ENCODE results near the gene MYO9A.

The MYO9A gene

DNA sequence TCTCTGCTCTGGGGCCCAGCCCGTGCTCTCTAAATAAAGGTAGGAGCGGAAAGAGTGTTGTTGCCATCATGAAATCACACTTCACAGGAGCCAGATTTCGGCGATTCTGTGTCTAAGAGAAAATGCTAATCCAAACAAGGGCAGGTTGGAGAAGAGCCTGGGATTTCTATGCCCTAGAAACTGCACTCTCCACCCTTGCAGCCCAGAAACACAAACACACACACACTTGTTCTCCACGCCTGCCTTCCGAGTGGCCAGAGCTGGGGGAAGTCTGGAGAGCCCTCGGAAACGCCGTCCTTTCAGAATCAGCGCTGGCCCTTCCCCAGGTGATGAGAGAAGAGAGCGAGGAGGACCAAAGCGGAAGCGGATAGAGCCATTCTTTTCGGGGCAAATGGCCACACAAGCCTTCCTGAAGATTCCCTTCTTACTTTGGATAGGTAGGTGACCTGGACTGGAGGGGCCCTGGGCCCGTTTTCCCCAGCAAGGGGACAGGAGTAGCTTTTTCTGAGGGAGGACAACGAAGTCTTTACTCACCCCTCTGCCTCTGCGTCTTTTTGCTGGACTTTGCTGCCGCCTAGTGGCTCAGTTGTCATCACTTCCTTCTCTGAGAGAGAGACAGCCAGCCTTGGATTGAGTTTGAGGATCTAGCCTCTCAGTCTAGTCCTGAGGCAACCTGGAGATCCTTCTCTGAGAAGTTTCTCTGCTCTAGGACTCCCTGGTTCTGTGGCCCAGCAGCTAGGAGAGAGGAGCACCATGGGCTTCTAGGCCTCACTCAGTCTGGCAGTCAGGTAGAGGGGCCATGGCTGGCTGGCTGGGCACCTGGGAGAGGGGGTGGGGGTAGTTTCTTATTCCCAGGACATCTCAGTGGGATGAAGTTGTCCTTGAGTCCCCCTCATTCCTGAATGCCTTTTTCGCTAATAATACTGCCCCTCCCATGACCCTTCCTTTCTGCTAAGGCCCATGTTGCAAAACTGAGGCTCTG is 38.0 kb upstream of the MYO9A start (continued):
- no peak for TF ChIP-seq ZNF837 (tag by site-specific recombination; IDR thresholded peaks at IDR 0.05)
- TF ChIP-seq, protein P1, sequence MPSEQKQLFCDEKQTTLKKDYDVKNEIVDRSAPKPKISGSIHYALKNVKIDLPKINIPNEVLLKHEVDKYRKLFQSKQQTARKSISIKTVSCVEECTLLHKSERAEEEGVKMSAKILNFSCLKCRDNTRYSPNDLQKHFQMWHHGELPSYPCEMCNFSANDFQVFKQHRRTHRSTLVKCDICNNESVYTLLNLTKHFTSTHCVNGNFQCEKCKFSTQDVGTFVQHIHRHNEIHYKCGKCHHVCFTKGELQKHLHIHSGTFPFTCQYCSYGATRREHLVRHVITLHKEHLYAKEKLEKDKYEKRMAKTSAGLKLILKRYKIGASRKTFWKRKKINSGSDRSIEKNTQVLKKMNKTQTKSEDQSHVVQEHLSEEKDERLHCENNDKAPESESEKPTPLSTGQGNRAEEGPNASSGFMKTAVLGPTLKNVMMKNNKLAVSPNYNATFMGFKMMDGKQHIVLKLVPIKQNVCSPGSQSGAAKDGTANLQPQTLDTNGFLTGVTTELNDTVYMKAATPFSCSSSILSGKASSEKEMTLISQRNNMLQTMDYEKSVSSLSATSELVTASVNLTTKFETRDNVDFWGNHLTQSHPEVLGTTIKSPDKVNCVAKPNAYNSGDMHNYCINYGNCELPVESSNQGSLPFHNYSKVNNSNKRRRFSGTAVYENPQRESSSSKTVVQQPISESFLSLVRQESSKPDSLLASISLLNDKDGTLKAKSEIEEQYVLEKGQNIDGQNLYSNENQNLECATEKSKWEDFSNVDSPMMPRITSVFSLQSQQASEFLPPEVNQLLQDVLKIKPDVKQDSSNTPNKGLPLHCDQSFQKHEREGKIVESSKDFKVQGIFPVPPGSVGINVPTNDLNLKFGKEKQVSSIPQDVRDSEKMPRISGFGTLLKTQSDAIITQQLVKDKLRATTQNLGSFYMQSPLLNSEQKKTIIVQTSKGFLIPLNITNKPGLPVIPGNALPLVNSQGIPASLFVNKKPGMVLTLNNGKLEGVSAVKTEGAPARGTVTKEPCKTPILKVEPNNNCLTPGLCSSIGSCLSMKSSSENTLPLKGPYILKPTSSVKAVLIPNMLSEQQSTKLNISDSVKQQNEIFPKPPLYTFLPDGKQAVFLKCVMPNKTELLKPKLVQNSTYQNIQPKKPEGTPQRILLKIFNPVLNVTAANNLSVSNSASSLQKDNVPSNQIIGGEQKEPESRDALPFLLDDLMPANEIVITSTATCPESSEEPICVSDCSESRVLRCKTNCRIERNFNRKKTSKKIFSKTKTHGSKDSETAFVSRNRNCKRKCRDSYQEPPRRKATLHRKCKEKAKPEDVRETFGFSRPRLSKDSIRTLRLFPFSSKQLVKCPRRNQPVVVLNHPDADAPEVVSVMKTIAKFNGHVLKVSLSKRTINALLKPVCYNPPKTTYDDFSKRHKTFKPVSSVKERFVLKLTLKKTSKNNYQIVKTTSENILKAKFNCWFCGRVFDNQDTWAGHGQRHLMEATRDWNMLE (tag by site-specific recombination; conservative IDR thresholded peaks at IDR 0.05; ENCODE audit: low read depth), result 0 out of 2 replicates have a peak, but pooled peaks have one; percentile 27
- peak; percentile 39; the same call in 1 of the 2 replicates for TF ChIP-seq ZNF391 (tag by site-specific recombination; IDR thresholded peaks at IDR 0.05; ENCODE audit: borderline replicate concordance, low read depth)
- no peak for TF ChIP-seq ZBTB8A (tag by site-specific recombination; IDR thresholded peaks at IDR 0.05)
- TF ChIP-seq ZBTB17 (tag by site-specific recombination; IDR thresholded peaks at IDR 0.05), result peak; percentile 70
- TF ChIP-seq ZNF239 (tag by site-specific recombination; IDR thresholded peaks at IDR 0.05), result no peak
- peak; percentile 90 for TF ChIP-seq ZNF2 (tag by site-specific recombination; IDR thresholded peaks at IDR 0.05)
- TF ChIP-seq GFI1B (tag by site-specific recombination; IDR thresholded peaks at IDR 0.05), result no peak
- TF ChIP-seq INSM2 (tag by site-specific recombination; IDR thresholded peaks at IDR 0.05), result 0 out of 2 replicates have a peak, but pooled peaks have one; percentile 1
- TF ChIP-seq ZFP69B (tag by site-specific recombination; IDR thresholded peaks at IDR 0.05), result peak; percentile 29; the same call in 1 of the 2 replicates
- TF ChIP-seq ZNF366 (tag by site-specific recombination; conservative IDR thresholded peaks at IDR 0.05), result peak; percentile 61
- TF ChIP-seq, protein P2, sequence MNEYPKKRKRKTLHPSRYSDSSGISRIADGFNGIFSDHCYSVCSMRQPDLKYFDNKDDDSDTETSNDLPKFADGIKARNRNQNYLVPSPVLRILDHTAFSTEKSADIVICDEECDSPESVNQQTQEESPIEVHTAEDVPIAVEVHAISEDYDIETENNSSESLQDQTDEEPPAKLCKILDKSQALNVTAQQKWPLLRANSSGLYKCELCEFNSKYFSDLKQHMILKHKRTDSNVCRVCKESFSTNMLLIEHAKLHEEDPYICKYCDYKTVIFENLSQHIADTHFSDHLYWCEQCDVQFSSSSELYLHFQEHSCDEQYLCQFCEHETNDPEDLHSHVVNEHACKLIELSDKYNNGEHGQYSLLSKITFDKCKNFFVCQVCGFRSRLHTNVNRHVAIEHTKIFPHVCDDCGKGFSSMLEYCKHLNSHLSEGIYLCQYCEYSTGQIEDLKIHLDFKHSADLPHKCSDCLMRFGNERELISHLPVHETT (tag by site-specific recombination; IDR thresholded peaks at IDR 0.05), result peak; percentile 58; the same call in 1 of the 2 replicates
- TF ChIP-seq, protein P3, sequence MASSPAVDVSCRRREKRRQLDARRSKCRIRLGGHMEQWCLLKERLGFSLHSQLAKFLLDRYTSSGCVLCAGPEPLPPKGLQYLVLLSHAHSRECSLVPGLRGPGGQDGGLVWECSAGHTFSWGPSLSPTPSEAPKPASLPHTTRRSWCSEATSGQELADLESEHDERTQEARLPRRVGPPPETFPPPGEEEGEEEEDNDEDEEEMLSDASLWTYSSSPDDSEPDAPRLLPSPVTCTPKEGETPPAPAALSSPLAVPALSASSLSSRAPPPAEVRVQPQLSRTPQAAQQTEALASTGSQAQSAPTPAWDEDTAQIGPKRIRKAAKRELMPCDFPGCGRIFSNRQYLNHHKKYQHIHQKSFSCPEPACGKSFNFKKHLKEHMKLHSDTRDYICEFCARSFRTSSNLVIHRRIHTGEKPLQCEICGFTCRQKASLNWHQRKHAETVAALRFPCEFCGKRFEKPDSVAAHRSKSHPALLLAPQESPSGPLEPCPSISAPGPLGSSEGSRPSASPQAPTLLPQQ (tag by site-specific recombination; IDR thresholded peaks at IDR 0.05), result peak; percentile 58; the same call in 1 of the 2 replicates
- TF ChIP-seq KLF16 (tag by site-specific recombination; IDR thresholded peaks at IDR 0.05), result peak; percentile 35; the same call in 1 of the 2 replicates
- peak; percentile 67; the same call in 1 of the 2 replicates for TF ChIP-seq ZNF501 (tag by site-specific recombination; IDR thresholded peaks at IDR 0.05)
- TF ChIP-seq ZNF341 (tag by site-specific recombination; IDR thresholded peaks at IDR 0.05; ENCODE audit: low read depth), result peak; percentile 90
- no peak for TF ChIP-seq ZBTB26 (tag by site-specific recombination; optimal IDR thresholded peaks at IDR 0.05)
- peak; percentile 45 for TF ChIP-seq KLF8 (tag by site-specific recombination; IDR thresholded peaks at IDR 0.05)
- TF ChIP-seq ZNF561 (tag by site-specific recombination; IDR thresholded peaks at IDR 0.05; ENCODE audit: borderline replicate concordance), result peak; percentile 37; the same call in 1 of the 2 replicates
- TF ChIP-seq, protein P4, sequence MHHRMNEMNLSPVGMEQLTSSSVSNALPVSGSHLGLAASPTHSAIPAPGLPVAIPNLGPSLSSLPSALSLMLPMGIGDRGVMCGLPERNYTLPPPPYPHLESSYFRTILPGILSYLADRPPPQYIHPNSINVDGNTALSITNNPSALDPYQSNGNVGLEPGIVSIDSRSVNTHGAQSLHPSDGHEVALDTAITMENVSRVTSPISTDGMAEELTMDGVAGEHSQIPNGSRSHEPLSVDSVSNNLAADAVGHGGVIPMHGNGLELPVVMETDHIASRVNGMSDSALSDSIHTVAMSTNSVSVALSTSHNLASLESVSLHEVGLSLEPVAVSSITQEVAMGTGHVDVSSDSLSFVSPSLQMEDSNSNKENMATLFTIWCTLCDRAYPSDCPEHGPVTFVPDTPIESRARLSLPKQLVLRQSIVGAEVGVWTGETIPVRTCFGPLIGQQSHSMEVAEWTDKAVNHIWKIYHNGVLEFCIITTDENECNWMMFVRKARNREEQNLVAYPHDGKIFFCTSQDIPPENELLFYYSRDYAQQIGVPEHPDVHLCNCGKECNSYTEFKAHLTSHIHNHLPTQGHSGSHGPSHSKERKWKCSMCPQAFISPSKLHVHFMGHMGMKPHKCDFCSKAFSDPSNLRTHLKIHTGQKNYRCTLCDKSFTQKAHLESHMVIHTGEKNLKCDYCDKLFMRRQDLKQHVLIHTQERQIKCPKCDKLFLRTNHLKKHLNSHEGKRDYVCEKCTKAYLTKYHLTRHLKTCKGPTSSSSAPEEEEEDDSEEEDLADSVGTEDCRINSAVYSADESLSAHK (tag by site-specific recombination; IDR thresholded peaks at IDR 0.05), result peak; percentile 59; the same call in 1 of the 2 replicates
- no peak for TF ChIP-seq ZNF221 (tag by site-specific recombination; IDR thresholded peaks at IDR 0.05; ENCODE audit: borderline replicate concordance)
- peak; percentile 98 for TF ChIP-seq CTCF (tag by site-specific recombination; IDR thresholded peaks at IDR 0.05)
